Jurkat, Clone E6-1 (cell line): ENCODE results near the gene CARD9.

Experiments
- DNase-seq: peaks from one replicate; pipeline ENCODE4 v3.0.0-alpha.2; 2011; ENCODE audit warnings: low read depth, low spot score
- H3K4me3 ChIP-seq: 2 replicates; pipeline ENCODE4 v1.5.1; 2011; ENCODE audit warnings: mild to moderate bottlenecking, low read length, control low read depth, moderate library complexity

Gene CARD9

GRCh38 chr9:136387217-136387616 is 13.7 kb upstream of the CARD9 start:
- no peak for DNase-seq
- H3K4me3 ChIP-seq: no peak overlapping the region

- no peak for DNase-seq
- H3K4me3 ChIP-seq: no peak overlapping the region
Observed at GRCh38 chr9:136386018-136386417, 12.5 kb upstream of the CARD9 start.

GRCh38 chr9:136385015-136385414 is 11.5 kb upstream of the CARD9 start:
- no peak overlapping the region for H3K4me3 ChIP-seq
- DNase-seq: peak; percentile 76

- no peak overlapping the region for H3K4me3 ChIP-seq
- DNase-seq: no peak
Observed at GRCh38 chr9:136383436-136383835, 10.0 kb upstream of the CARD9 start.

GRCh38 chr9:136381966-136382513 is 8.6 kb upstream of the CARD9 start:
- no peak for DNase-seq
- H3K4me3 ChIP-seq: no peak overlapping the region

- DNase-seq: no peak
- no peak overlapping the region for H3K4me3 ChIP-seq
Observed at GRCh38 chr9:136381311-136381710, 7.8 kb upstream of the CARD9 start.

GRCh38 chr9:136380381-136380780 is 6.9 kb upstream of the CARD9 start:
- DNase-seq: no peak
- H3K4me3 ChIP-seq: no peak overlapping the region

- DNase-seq: no peak
- no peak overlapping the region for H3K4me3 ChIP-seq
Observed at GRCh38 chr9:136379891-136380290, 6.4 kb upstream of the CARD9 start.

GRCh38 chr9:136379401-136379800 is 5.9 kb upstream of the CARD9 start:
- H3K4me3 ChIP-seq: no peak overlapping the region
- no peak for DNase-seq

GRCh38 chr9:136379003-136379287 is 5.5 kb upstream of the CARD9 start:
- no peak for DNase-seq
- no peak overlapping the region for H3K4me3 ChIP-seq

GRCh38 chr9:136378170-136379002 is 4.9 kb upstream of the CARD9 start:
- DNase-seq: no peak

GRCh38 chr9:136377341-136378169 is 4.1 kb upstream of the CARD9 start:
- DNase-seq: no peak
- H3K4me3 ChIP-seq: no peak overlapping the region

More at GRCh38 chr9:136378170-136379002, 4.9 kb upstream of the CARD9 start:
- H3K4me3 ChIP-seq: no peak overlapping the region

- no peak overlapping the region for H3K4me3 ChIP-seq
- DNase-seq: no peak
Observed at GRCh38 chr9:136376457-136376856, 3.0 kb upstream of the CARD9 start.

- no peak for DNase-seq
- H3K4me3 ChIP-seq: no peak overlapping the region
Observed at GRCh38 chr9:136375096-136375495, 1.6 kb upstream of the CARD9 start.

GRCh38 chr9:136374183-136374575 is 710 bp upstream of the CARD9 start:
- no peak overlapping the region for H3K4me3 ChIP-seq
- no peak for DNase-seq

- no peak overlapping the region for H3K4me3 ChIP-seq
- no peak for DNase-seq
Observed at GRCh38 chr9:136372561-136373299, 739 bp downstream of the CARD9 start.

GRCh38 chr9:136372006-136372405 is 1.5 kb downstream of the CARD9 start:
- H3K4me3 ChIP-seq: no peak overlapping the region
- DNase-seq: no peak

- no peak for DNase-seq
- H3K4me3 ChIP-seq: no peak overlapping the region
Observed at GRCh38 chr9:136371533-136371880, 2.0 kb downstream of the CARD9 start.

- no peak for DNase-seq
- no peak overlapping the region for H3K4me3 ChIP-seq
Observed at GRCh38 chr9:136370687-136371532, 2.6 kb downstream of the CARD9 start.
